NCI-H128 (cell line): ENCODE measurements around the gene PPP1R13L.
"Not testable (repeated sequence)": the region's sequence is repeated elsewhere in the genome, so short reads cannot be mapped to it uniquely, and the experiment has no call there.

Source experiments
- DNase-seq: peaks from one replicate; lab custom pipeline; 2025; ENCODE audit not compliant: unreplicated experiment; lab: John Stamatoyannopoulos, UW

Gene PPP1R13L

GRCh38 chr19:45347570-45348366 is 57.1 kb downstream of the PPP1R13L start:
- no peak for DNase-seq

- no peak for DNase-seq
These were observed 58.4 kb downstream of the PPP1R13L start for GRCh38 chr19:45346449-45346848.

- no peak for DNase-seq
These were observed 59.4 kb downstream of the PPP1R13L start for GRCh38 chr19:45345506-45345860.

- no peak for DNase-seq
These were observed 60.0 kb downstream of the PPP1R13L start for GRCh38 chr19:45344621-45345505.

GRCh38 chr19:45342911-45343310 is 62.0 kb downstream of the PPP1R13L start:
- DNase-seq = no peak

GRCh38 chr19:45340899-45341453 is 63.9 kb downstream of the PPP1R13L start:
- DNase-seq = no peak

- DNase-seq = peak; percentile 22
These were observed 64.5 kb downstream of the PPP1R13L start, which contains the start of gene KLC3 for GRCh38 chr19:45340232-45340898. Gene KLC3 (plus strand): TSS chr19:45340750. CDS start chr19:45345542, 4,792 bp downstream.

GRCh38 chr19:45339629-45340028 is 65.2 kb downstream of the PPP1R13L start:
- DNase-seq = no peak

GRCh38 chr19:45336696-45337251 is 68.1 kb downstream of the PPP1R13L start:
- DNase-seq = no peak

- not testable (repeated sequence) for DNase-seq
These were observed 70.0 kb downstream of the PPP1R13L start for GRCh38 chr19:45334881-45335280.

GRCh38 chr19:45333609-45334303 is 71.1 kb downstream of the PPP1R13L start:
- DNase-seq = no peak

GRCh38 chr19:45331411-45331810 is 73.5 kb downstream of the PPP1R13L start:
- no peak for DNase-seq
